Left ventricle myocardium inferior (tissue), 1 donor: ENCODE data around the gene EVI5. TPM values are rescaled to one million over a fixed set of nuclear protein-coding genes. Genes with fewer than 3 reads are reported as not detected.

ENCODE experiments used
- DNase-seq: peaks from one replicate; pipeline ENCODE4 v3.0.0-alpha.2; 2020
- H3K27ac ChIP-seq: fragments of 200-600 bp; replicated peaks from 2 replicates; pipeline ENCODE4 v1.8.0; 2021
- H3K27me3 ChIP-seq: fragments of 200-600 bp; 2 replicates; pipeline ENCODE4 v1.8.0; 2021; ENCODE audit warnings: low read depth
- H3K36me3 ChIP-seq: fragments of 200-600 bp; 2 replicates; pipeline ENCODE4 v1.8.0; 2021
- H3K4me1 ChIP-seq: fragments of 200-600 bp; 2 replicates; pipeline ENCODE4 v1.8.0; 2021
- H3K4me3 ChIP-seq: fragments of 200-600 bp; 2 replicates; pipeline ENCODE4 v1.8.0; 2021; ENCODE audit warnings: mild to moderate bottlenecking, moderate library complexity
- H3K9me3 ChIP-seq: fragments of 200-600 bp; replicated peaks from 2 replicates; pipeline ENCODE4 v1.8.0; 2021
- CTCF ChIP-seq: fragments of 200-600 bp; IDR thresholded peaks from 2 replicates; pipeline ENCODE4 v1.8.0; 2021; ENCODE audit warnings: antibody characterized with exemption, mild to moderate bottlenecking, borderline replicate concordance
- intact Hi-C: fragments of 100-400 bp; cut with micrococcal nuclease; formaldehyde crosslinking; loops from one replicate; pipeline ENCODE4 v1.11.0; 2022
- total RNA-seq: library from RNA; stranded (reverse); fragmentation: NEBNext Ultra II Directional; extraction: Animal tissue kit (Norgen Biotek cat#: 25700); gene quantifications from one replicate; pipeline ENCODE4 v1.2.1, GENCODE V29; 2021
- donor health status: DM: no; HTN: yes; CAD: no; lungs with severe emphysema.

EVI5 gene
- total RNA-seq, 1 donor from 2014 or later = 30.4 TPM

- no peak overlapping the region for H3K27ac ChIP-seq
- TF ChIP-seq CTCF = no peak
- no peaks in the 10 kb centered on the region for H3K4me1 ChIP-seq
- no peak overlapping the region for H3K4me3 ChIP-seq
- intact Hi-C loops = no loop called here
- no peaks in the 10 kb centered on the region for H3K9me3 ChIP-seq
- peaks cover 9% of the 10 kb centered on the region for H3K36me3 ChIP-seq
- no peaks in the 10 kb centered on the region for H3K27me3 ChIP-seq
- DNase-seq = no peak
These were observed 217.6 kb downstream of the EVI5 start for GRCh38 chr1:92567211-92567868.

- no peak for DNase-seq
- Histone ChIP-seq H3K4me1 (no peaks in the 10 kb centered on the region), H3K4me3 (no peak overlapping the region), H3K36me3 (peaks cover 3% of the 10 kb centered on the region), H3K27ac (no peak overlapping the region), H3K9me3 (no peaks in the 10 kb centered on the region), H3K27me3 (no peaks in the 10 kb centered on the region)
- intact Hi-C loops = no loop called here
- TF ChIP-seq CTCF = no peak
These were observed 221.3 kb downstream of the EVI5 start for GRCh38 chr1:92563457-92564216.

- Histone ChIP-seq H3K4me3 (no peak overlapping the region), H3K4me1 (no peaks in the 10 kb centered on the region), H3K36me3 (peaks cover 3% of the 10 kb centered on the region), H3K9me3 (no peaks in the 10 kb centered on the region), H3K27ac (no peak overlapping the region), H3K27me3 (no peaks in the 10 kb centered on the region)
- intact Hi-C loops = no loop called here
- no peak for TF ChIP-seq CTCF
- DNase-seq = no peak
These were observed 228.6 kb downstream of the EVI5 start for GRCh38 chr1:92556350-92556749.

GRCh38 chr1:92554216-92554615 lies 230.7 kb downstream of the EVI5 start:
- Histone ChIP-seq H3K9me3 (peaks cover 8% of the 10 kb centered on the region), H3K4me3 (no peak overlapping the region), H3K27ac (no peak overlapping the region), H3K36me3 (peaks cover 3% of the 10 kb centered on the region), H3K4me1 (no peaks in the 10 kb centered on the region), H3K27me3 (no peaks in the 10 kb centered on the region)
- DNase-seq = no peak
- intact Hi-C loops = no loop called here
- no peak for TF ChIP-seq CTCF

- TF ChIP-seq CTCF = no peak
- no peak overlapping the region for H3K4me3 ChIP-seq
- no peaks in the 10 kb centered on the region for H3K27me3 ChIP-seq
- H3K9me3 ChIP-seq = peaks cover 13% of the 10 kb centered on the region
- DNase-seq = no peak
- H3K36me3 ChIP-seq = peaks cover 3% of the 10 kb centered on the region
- intact Hi-C loops = no loop called here
- no peak overlapping the region for H3K27ac ChIP-seq
- no peaks in the 10 kb centered on the region for H3K4me1 ChIP-seq
These were observed 233.0 kb downstream of the EVI5 start for GRCh38 chr1:92551916-92552315.
